VCaP (cell line): Measurements from ENCODE around the gene TMED10.
A peak's percentile ranks its signal among the peaks of the same experiment; 100 is the strongest.
"Not testable (repeated sequence)": the region's sequence is repeated elsewhere in the genome, so short reads cannot be mapped to it uniquely, and the experiment has no call there.

Experiments used
- H3K27ac ChIP-seq: fragments of 450-650 bp; 2 replicates; pipeline ENCODE4 v1.5.1; 2017
- CTCF ChIP-seq: fragments of 450-650 bp; conservative IDR thresholded peaks from 2 replicates; pipeline ENCODE4 v1.5.1; 2017; ENCODE audit warnings: mild to moderate bottlenecking, moderate library complexity

The TMED10 gene

GRCh38 chr14:75158843-75159614 is 17.4 kb downstream of the TMED10 start:
- peak overlapping the region; percentile 72 for H3K27ac ChIP-seq
- TF ChIP-seq CTCF: no peak

GRCh38 chr14:75156901-75157300 is 19.5 kb downstream of the TMED10 start:
- no peak for TF ChIP-seq CTCF

GRCh38 chr14:75156111-75156510 is 20.3 kb downstream of the TMED10 start:
- TF ChIP-seq CTCF: no peak
- no peak overlapping the region for H3K27ac ChIP-seq

More at GRCh38 chr14:75156901-75157300, 19.5 kb downstream of the TMED10 start:
- peak overlapping the region; percentile 72; the same call in 1 of the 2 replicates for H3K27ac ChIP-seq

GRCh38 chr14:75155169-75155568 is 21.2 kb downstream of the TMED10 start:
- no peak for TF ChIP-seq CTCF
- H3K27ac ChIP-seq: no peak overlapping the region

GRCh38 chr14:75153295-75153694 is 23.1 kb downstream of the TMED10 start:
- H3K27ac ChIP-seq: no peak overlapping the region
- TF ChIP-seq CTCF: no peak

GRCh38 chr14:75151851-75152250 is 24.6 kb downstream of the TMED10 start:
- no peak for TF ChIP-seq CTCF
- no peak overlapping the region for H3K27ac ChIP-seq

GRCh38 chr14:75150637-75151036 is 25.8 kb downstream of the TMED10 start:
- H3K27ac ChIP-seq: not testable (repeated sequence)

GRCh38 chr14:75150150-75150549 is 26.3 kb downstream of the TMED10 start:
- TF ChIP-seq CTCF: no peak
- H3K27ac ChIP-seq: no peak overlapping the region
